Calu3 (cell line): ENCODE measurements around the gene CACNA1I. TPM values are rescaled to one million over a fixed set of nuclear protein-coding genes. Genes with fewer than 3 reads are reported as not detected.

Experiments used
- BruUV-seq: library from RNA; stranded (reverse); fragments of 400-500 nt; replicated peaks from 2 replicates; lab custom pipeline; 2021; lab: Mats Ljungman, UMichigan
- CTCF ChIA-PET: fragments of 300-600 bp; sonication (Branson Sonifier 250); formaldehyde crosslinking; loops from one replicate; lab custom pipeline; 2022; ENCODE audit warnings: antibody characterized with exemption; lab: Charles Lee
- DNase-seq: peaks from one replicate; pipeline ENCODE4 v3.0.0; 2022
- H3K27ac Mint-ChIP-seq: one replicate; pipeline ENCODE4 v1.8.0; 2022; ENCODE audit warnings: mixed read lengths; ENCODE audit not compliant: unreplicated experiment
- H3K27me3 Mint-ChIP-seq: one replicate; pipeline ENCODE4 v1.8.0; 2022; ENCODE audit warnings: mixed read lengths; ENCODE audit not compliant: unreplicated experiment
- H3K36me3 Mint-ChIP-seq: one replicate; pipeline ENCODE4 v1.8.0; 2022; ENCODE audit warnings: mild to moderate bottlenecking, moderate library complexity, mixed read lengths; ENCODE audit not compliant: insufficient read depth, unreplicated experiment
- H3K4me1 Mint-ChIP-seq: one replicate; pipeline ENCODE4 v1.8.0; 2022; ENCODE audit warnings: mild to moderate bottlenecking, low read depth, mixed read lengths; ENCODE audit not compliant: unreplicated experiment
- H3K4me3 Mint-ChIP-seq: one replicate; pipeline ENCODE4 v1.8.0; 2022; ENCODE audit warnings: mild to moderate bottlenecking, low read depth, moderate library complexity, mixed read lengths; ENCODE audit not compliant: unreplicated experiment
- H3K9me3 Mint-ChIP-seq: one replicate; pipeline ENCODE4 v1.8.0; 2022; ENCODE audit warnings: low read depth, mixed read lengths; ENCODE audit not compliant: unreplicated experiment
- CTCF ChIP-seq: fragments of 200-600 bp; IDR thresholded peaks from one replicate; pipeline ENCODE4 v1.8.0; 2022; ENCODE audit warnings: antibody characterized with exemption; ENCODE audit not compliant: unreplicated experiment
- intact Hi-C: fragments of 100-400 bp; cut with micrococcal nuclease; formaldehyde crosslinking; loops from one replicate; pipeline ENCODE4 v1.10.0; 2022; ENCODE audit not compliant: unreplicated experiment
- total RNA-seq: library from RNA; stranded (reverse); gene quantifications from 2 replicates; pipeline ENCODE4 v1.2.3, GENCODE V29; 2022

The CACNA1I gene
- total RNA-seq, 1 experiment from 2014 or later = 0.05 TPM

DNA sequence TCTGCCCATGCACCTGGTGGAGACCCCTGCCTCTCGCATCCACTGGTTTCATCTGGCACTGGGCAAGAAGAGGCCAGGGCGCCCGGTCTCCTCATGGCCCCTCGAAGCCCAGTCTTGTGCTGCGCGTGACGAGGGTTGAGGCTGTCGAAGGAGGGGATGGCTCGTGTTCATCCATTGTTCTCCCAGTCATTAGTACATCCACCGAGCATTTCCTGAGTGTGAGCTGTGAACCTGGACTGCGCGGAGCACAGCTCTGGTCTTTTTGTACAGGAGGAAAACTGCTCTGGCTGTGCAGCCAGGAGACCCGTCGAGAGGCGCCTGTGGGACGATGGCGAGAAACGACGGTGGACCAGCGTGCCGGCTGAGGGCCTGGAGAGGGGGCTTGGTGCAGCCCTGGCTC is 6.8 kb downstream of the CACNA1I start:
- no TSS peak for BruUV-seq
- CTCF ChIA-PET = interaction anchor here (0.6 kb wide), 1 partner anchor 460 kb away, joined by 3 read pairs; no protein-coding TSS in a partner anchor

DNA sequence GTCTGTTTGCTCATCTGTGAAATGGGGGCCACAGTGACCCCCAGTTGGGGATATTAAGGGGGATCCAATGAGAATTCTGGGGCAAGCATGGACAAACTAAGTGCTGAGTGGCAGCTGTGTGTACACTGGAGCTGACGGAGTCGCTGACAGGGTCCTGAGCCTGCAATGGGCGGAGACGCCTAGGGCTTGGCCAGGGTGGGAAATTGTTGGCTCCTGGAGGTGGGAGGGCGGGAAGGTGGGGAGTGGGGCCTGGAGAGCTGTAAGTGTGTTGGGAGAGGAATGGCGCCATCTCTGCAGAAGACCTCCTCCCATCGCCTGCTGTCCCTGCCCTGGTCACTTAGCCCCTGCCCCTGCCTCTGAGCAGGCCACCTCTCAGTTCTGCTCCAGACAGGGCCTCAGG is 7.3 kb downstream of the CACNA1I start:
- no peak for TF ChIP-seq CTCF
- H3K4me3 Mint-ChIP-seq = no peak overlapping the region
- intact Hi-C loops = no loop called here
- no peaks in the 10 kb centered on the region for H3K36me3 Mint-ChIP-seq
- peaks cover 67% of the 10 kb centered on the region for H3K27me3 Mint-ChIP-seq
- no peak for DNase-seq
- CTCF ChIA-PET = no interaction called here
- no peak overlapping the region for H3K27ac Mint-ChIP-seq
- BruUV-seq = no TSS peak
- peaks cover 8% of the 10 kb centered on the region for H3K4me1 Mint-ChIP-seq
- H3K9me3 Mint-ChIP-seq = peaks cover 3% of the 10 kb centered on the region

More for the DNA sequence above, 6.8 kb downstream of the CACNA1I start:
- peaks cover 63% of the 10 kb centered on the region for H3K27me3 Mint-ChIP-seq
- H3K36me3 Mint-ChIP-seq = no peaks in the 10 kb centered on the region
- no peak overlapping the region for H3K27ac Mint-ChIP-seq
- no peak for DNase-seq
- intact Hi-C loops = no loop called here
- TF ChIP-seq CTCF = no peak
- H3K4me1 Mint-ChIP-seq = peaks cover 8% of the 10 kb centered on the region
- no peak overlapping the region for H3K4me3 Mint-ChIP-seq
- no peaks in the 10 kb centered on the region for H3K9me3 Mint-ChIP-seq

DNA sequence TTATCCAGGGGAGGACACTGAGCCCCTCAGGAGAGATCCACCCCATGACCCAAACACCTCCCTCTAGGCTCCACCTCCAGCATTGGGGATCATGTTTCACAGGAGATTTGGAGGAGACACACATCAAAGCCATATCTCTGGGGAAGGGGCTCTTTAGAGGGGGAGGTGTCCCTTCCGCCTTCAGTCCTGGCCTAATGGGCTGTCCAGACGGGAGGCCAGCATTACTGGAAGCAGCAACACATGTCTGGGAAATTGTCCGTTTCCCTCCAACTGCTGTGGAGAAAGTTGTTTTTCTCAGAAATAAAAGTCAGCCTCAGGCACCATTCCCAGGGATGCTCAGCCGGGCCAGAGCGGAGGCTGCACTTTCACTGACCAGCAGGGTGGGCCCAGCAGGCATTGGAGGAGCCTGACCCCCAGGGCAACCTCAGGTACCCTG is 9.5 kb downstream of the CACNA1I start:
- Mint-ChIP-seq H3K9me3 (peaks cover 11% of the 10 kb centered on the region), H3K4me3 (no peak overlapping the region), H3K27ac (no peak overlapping the region), H3K4me1 (peaks cover 3% of the 10 kb centered on the region), H3K27me3 (peaks cover 88% of the 10 kb centered on the region), H3K36me3 (no peaks in the 10 kb centered on the region)
- CTCF ChIA-PET = no interaction called here
- no TSS peak for BruUV-seq
- intact Hi-C loops = no loop called here
- no peak for DNase-seq
- no peak for TF ChIP-seq CTCF

DNA sequence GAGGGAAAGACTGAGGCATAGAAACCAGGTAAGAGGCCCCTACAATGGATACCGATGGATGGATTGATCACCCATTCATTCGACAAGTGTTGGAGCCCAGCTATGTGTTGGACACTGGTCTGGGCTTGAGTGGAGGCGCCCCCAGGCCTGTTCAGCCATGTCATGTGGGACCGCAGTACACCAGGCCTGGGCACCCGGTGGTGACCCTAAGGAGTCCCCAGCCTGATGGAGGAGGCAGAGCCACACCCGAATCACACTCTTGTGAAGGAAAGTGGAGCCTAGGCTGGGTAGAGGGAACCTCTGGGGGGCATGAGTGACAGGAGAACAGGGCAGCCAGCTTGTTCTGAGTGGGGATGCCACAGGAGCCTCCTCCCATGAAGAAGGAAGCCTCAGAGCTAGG is 10.2 kb downstream of the CACNA1I start:
- H3K4me3 Mint-ChIP-seq = no peak overlapping the region
- no peak overlapping the region for H3K27ac Mint-ChIP-seq
- no peaks in the 10 kb centered on the region for H3K36me3 Mint-ChIP-seq
- peaks cover 88% of the 10 kb centered on the region for H3K27me3 Mint-ChIP-seq
- CTCF ChIA-PET = interaction anchor here (1.0 kb wide), 1 partner anchor 13 kb away, joined by 4 read pairs; no protein-coding TSS in a partner anchor
- BruUV-seq = no TSS peak
- no peak for TF ChIP-seq CTCF
- no peak for DNase-seq
- H3K4me1 Mint-ChIP-seq = no peaks in the 10 kb centered on the region
- H3K9me3 Mint-ChIP-seq = peaks cover 11% of the 10 kb centered on the region
- intact Hi-C loops = no loop called here
